Measurements from ENCODE around the gene SELP. TPM values are rescaled to one million over a fixed set of nuclear protein-coding genes. Genes with fewer than 3 reads are reported as not detected.

The SELP gene
- total and polyA plus RNA-seq, 4 donors: 9.3 to 13.0 (median 11.7) TPM

- Histone ChIP-seq H3K27me3 (ENCODE audit: control insufficient read depth in 3 of 3, insufficient read depth in 3 of 3, low read length in 2 of 3) (peaks cover 0 to 2% (median 0%) of the 10 kb centered on the region in 3 donors), H3K4me3 (no peak overlapping the region), H3K9me3 (ENCODE audit: control insufficient read depth in 4 of 4, insufficient read depth in 3 of 4, low read length in 3 of 4) (peaks cover 0 to 2% (median 0%) of the 10 kb centered on the region in 4 donors), H3K36me3 (ENCODE audit: control insufficient read depth in 4 of 4, insufficient read depth in 4 of 4, low read length in 4 of 4) (no peaks in the 10 kb centered on the region), H3K4me1 (ENCODE audit: control insufficient read depth in 5 of 5, insufficient read depth in 5 of 5, low read length in 5 of 5) (no peaks in the 10 kb centered on the region), H3K27ac (ENCODE audit: low read depth in 1 of 2, low read length in 1 of 2) (no peak overlapping the region), H3K9ac (ENCODE audit: insufficient read depth in 1 of 2, low read length in 2 of 2) (no peak overlapping the region)
- WGBS, 2 donors: 80 to 84% methylated on average over 6 of the region's 6 CpGs
- no peak for DNase-seq
- ATAC-seq (ENCODE audit: insufficient read depth, low FRiP score): no peak
- no peak for TF ChIP-seq CTCF (IDR thresholded peaks at IDR 0.05; ENCODE audit: control extremely low read depth, extremely low read depth)
Observed at GRCh38 chr1:169623132-169623926, 6.6 kb downstream of the SELP start.

GRCh38 chr1:169620565-169620964 is 9.4 kb downstream of the SELP start:
- Histone ChIP-seq H3K4me3 (no peak overlapping the region), H3K27ac (ENCODE audit: low read depth in 1 of 2, low read length in 1 of 2) (no peak overlapping the region), H3K9ac (ENCODE audit: insufficient read depth in 1 of 2, low read length in 2 of 2) (no peak overlapping the region), H3K9me3 (ENCODE audit: control insufficient read depth in 4 of 4, insufficient read depth in 3 of 4, low read length in 3 of 4) (peaks cover 0 to 2% (median 0%) of the 10 kb centered on the region in 4 donors), H3K36me3 (ENCODE audit: control insufficient read depth in 4 of 4, insufficient read depth in 4 of 4, low read length in 4 of 4) (no peaks in the 10 kb centered on the region), H3K4me1 (ENCODE audit: control insufficient read depth in 5 of 5, insufficient read depth in 5 of 5, low read length in 5 of 5) (peaks cover 0 to 2% (median 0%) of the 10 kb centered on the region in 5 donors), H3K27me3 (ENCODE audit: control insufficient read depth in 3 of 3, insufficient read depth in 3 of 3, low read length in 2 of 3) (peaks cover 0 to 2% (median 0%) of the 10 kb centered on the region in 3 donors)
- TF ChIP-seq CTCF (IDR thresholded peaks at IDR 0.05; ENCODE audit: control extremely low read depth, extremely low read depth): no peak
- ATAC-seq (ENCODE audit: insufficient read depth, low FRiP score) (no peak), DNase-seq (no peak)
- WGBS, 2 donors: 93 to 95% methylated on average over 8 of the region's 8 CpGs

GRCh38 chr1:169618367-169618766 is 11.6 kb downstream of the SELP start:
- no peak for TF ChIP-seq CTCF (IDR thresholded peaks at IDR 0.05; ENCODE audit: control extremely low read depth, extremely low read depth)
- H3K9ac ChIP-seq (ENCODE audit: insufficient read depth in 1 of 2, low read length in 2 of 2): no peak overlapping the region
- H3K9me3 ChIP-seq (ENCODE audit: control insufficient read depth in 4 of 4, insufficient read depth in 3 of 4, low read length in 3 of 4): peaks cover 0 to 2% (median 0%) of the 10 kb centered on the region in 4 donors
- H3K36me3 ChIP-seq (ENCODE audit: control insufficient read depth in 4 of 4, insufficient read depth in 4 of 4, low read length in 4 of 4): no peaks in the 10 kb centered on the region
- DNase-seq: peak in 1 of 3 donors; percentile 26
- H3K27me3 ChIP-seq (ENCODE audit: control insufficient read depth in 3 of 3, insufficient read depth in 3 of 3, low read length in 2 of 3): peaks cover 0 to 2% (median 0%) of the 10 kb centered on the region in 3 donors
- no peak overlapping the region for H3K4me3 ChIP-seq
- 63 to 78% methylated on average over 2 of the region's 2 CpGs for WGBS, 2 donors
- H3K4me1 ChIP-seq (ENCODE audit: control insufficient read depth in 5 of 5, insufficient read depth in 5 of 5, low read length in 5 of 5): peaks cover 0 to 2% (median 0%) of the 10 kb centered on the region in 5 donors
- no peak overlapping the region for H3K27ac ChIP-seq (ENCODE audit: low read depth in 1 of 2, low read length in 1 of 2)
- no peak for ATAC-seq (ENCODE audit: insufficient read depth, low FRiP score)

Data from lung (tissue), 12 donors.